ENCODE measurements around the gene RPL14.

GRCh38 chr3:40494698-40495097 lies 37.6 kb downstream of the RPL14 start:
- TF ChIP-seq TFCP2L1 (CRISPR knock-in tag; IDR thresholded peaks at IDR 0.05): no peak
- TF ChIP-seq CTCF (IDR thresholded peaks at IDR 0.05): no peak
- TF ChIP-seq MYC (IDR thresholded peaks at IDR 0.05; ENCODE audit: borderline replicate concordance, low read length): no peak
- TF ChIP-seq MAZ (IDR thresholded peaks at IDR 0.05; ENCODE audit: borderline replicate concordance, low read depth, low read length): no peak
- no peak for TF ChIP-seq NFE2L2 (conservative IDR thresholded peaks at IDR 0.05; ENCODE audit: low read length)
- TF ChIP-seq MAX (IDR thresholded peaks at IDR 0.05): no peak
- no peak for TF ChIP-seq RAD21 (conservative IDR thresholded peaks at IDR 0.05 in 1 of 2, IDR thresholded peaks at IDR 0.05 in 1 of 2)
- TF ChIP-seq CHD2 (IDR thresholded peaks at IDR 0.05; ENCODE audit: low read length, partially characterized antibody): no peak
- no peak for TF ChIP-seq NR3C1 (IDR thresholded peaks at IDR 0.05)
- no peak for TF ChIP-seq JUN (IDR thresholded peaks at IDR 0.05)
- TF ChIP-seq BCL3 (IDR thresholded peaks at IDR 0.05): no peak
